Osteocyte (in vitro differentiated cells): ENCODE results near the gene DHRS3. TPM values are rescaled to one million over a fixed set of nuclear protein-coding genes. Genes with fewer than 3 reads are reported as not detected.
"Not testable (repeated sequence)": the region's sequence is repeated elsewhere in the genome, so short reads cannot be mapped to it uniquely, and the experiment has no call there.

ENCODE experiments used
- DNase-seq: peaks from one replicate; pipeline ENCODE4 v3.0.0; 2021; ENCODE audit warnings: mixed read lengths; ENCODE audit not compliant: unreplicated experiment; ENCODE audit errors: extremely low spot score
- H3K27ac Mint-ChIP-seq: one replicate; pipeline ENCODE4 v1.8.0; 2021; ENCODE audit warnings: mild to moderate bottlenecking, mixed read lengths; ENCODE audit not compliant: unreplicated experiment
- H3K27me3 Mint-ChIP-seq: one replicate; pipeline ENCODE4 v1.8.0; 2021; ENCODE audit warnings: mixed read lengths; ENCODE audit not compliant: unreplicated experiment
- H3K36me3 Mint-ChIP-seq: one replicate; pipeline ENCODE4 v1.8.0; 2021; ENCODE audit warnings: mixed read lengths; ENCODE audit not compliant: unreplicated experiment
- H3K4me1 Mint-ChIP-seq: one replicate; pipeline ENCODE4 v1.8.0; 2021; ENCODE audit warnings: mixed read lengths; ENCODE audit not compliant: unreplicated experiment
- H3K4me3 Mint-ChIP-seq: one replicate; pipeline ENCODE4 v1.8.0; 2021; ENCODE audit warnings: mild to moderate bottlenecking, moderate library complexity, mixed read lengths; ENCODE audit not compliant: unreplicated experiment
- H3K9me3 Mint-ChIP-seq: one replicate; pipeline ENCODE4 v1.8.0; 2021; ENCODE audit warnings: mixed read lengths; ENCODE audit not compliant: unreplicated experiment
- CTCF ChIP-seq: fragments of 200-600 bp; sonication (generic); IDR thresholded peaks from 2 replicates; pipeline ENCODE4 v1.5.0; 2021; ENCODE audit warnings: antibody characterized with exemption, mild to moderate bottlenecking, moderate library complexity
- total RNA-seq: library from RNA; stranded (reverse); gene quantifications from 2 replicates; pipeline ENCODE4 v1.2.1, GENCODE V29; 2021

DHRS3 gene
- total RNA-seq, 1 donor from 2014 or later, result 52.5 TPM

- peak overlapping the region; percentile 38 for H3K4me3 Mint-ChIP-seq
- H3K9me3 Mint-ChIP-seq, result peaks cover 22% of the 10 kb centered on the region
- peak; percentile 23 for TF ChIP-seq CTCF
- H3K36me3 Mint-ChIP-seq, result peaks cover 8% of the 10 kb centered on the region
- peak; percentile 94 for DNase-seq
- H3K27ac Mint-ChIP-seq, result peak overlapping the region; percentile 92
- no peaks in the 10 kb centered on the region for H3K27me3 Mint-ChIP-seq
- H3K4me1 Mint-ChIP-seq, result peaks cover 32% of the 10 kb centered on the region
These were observed 78.1 kb downstream of the DHRS3 start for GRCh38 chr1:12539705-12540579.

- Mint-ChIP-seq H3K4me3 (no peak overlapping the region), H3K27me3 (no peaks in the 10 kb centered on the region), H3K36me3 (peaks cover 8% of the 10 kb centered on the region), H3K27ac (peak overlapping the region; percentile 92), H3K9me3 (peaks cover 22% of the 10 kb centered on the region), H3K4me1 (peaks cover 32% of the 10 kb centered on the region)
- no peak for DNase-seq
- no peak for TF ChIP-seq CTCF
These were observed 78.7 kb downstream of the DHRS3 start for GRCh38 chr1:12539320-12539704.

- not testable (repeated sequence) for DNase-seq, H3K4me3 Mint-ChIP-seq, H3K27me3 Mint-ChIP-seq, H3K27ac Mint-ChIP-seq, H3K36me3 Mint-ChIP-seq
- H3K4me1 Mint-ChIP-seq, result peaks cover 29% of the 10 kb centered on the region
- peaks cover 22% of the 10 kb centered on the region for H3K9me3 Mint-ChIP-seq
These were observed 79.5 kb downstream of the DHRS3 start for GRCh38 chr1:12538536-12538935.

- Mint-ChIP-seq H3K9me3 (peaks cover 22% of the 10 kb centered on the region), H3K27me3 (no peaks in the 10 kb centered on the region), H3K36me3 (peaks cover 8% of the 10 kb centered on the region), H3K27ac (no peak overlapping the region), H3K4me1 (peaks cover 28% of the 10 kb centered on the region), H3K4me3 (no peak overlapping the region)
- TF ChIP-seq CTCF, result no peak
- no peak for DNase-seq
These were observed 80.0 kb downstream of the DHRS3 start for GRCh38 chr1:12537906-12538461.

GRCh38 chr1:12537294-12537693 lies 80.7 kb downstream of the DHRS3 start:
- no peak for DNase-seq
- no peaks in the 10 kb centered on the region for H3K27me3 Mint-ChIP-seq
- peaks cover 22% of the 10 kb centered on the region for H3K9me3 Mint-ChIP-seq
- no peak overlapping the region for H3K4me3 Mint-ChIP-seq
- peaks cover 8% of the 10 kb centered on the region for H3K36me3 Mint-ChIP-seq
- H3K4me1 Mint-ChIP-seq, result peaks cover 26% of the 10 kb centered on the region
- no peak overlapping the region for H3K27ac Mint-ChIP-seq
- no peak for TF ChIP-seq CTCF
